Activated naive CD8-positive, alpha-beta T cell (primary cell): ENCODE measurements around the gene TRIM67.

Experiments used
- H3K27ac Mint-ChIP-seq: one replicate; pipeline ENCODE4 v1.8.0; 2021; ENCODE audit warnings: mixed read lengths
- H3K27me3 Mint-ChIP-seq: one replicate; pipeline ENCODE4 v1.8.0; 2021; ENCODE audit warnings: mixed read lengths
- H3K36me3 Mint-ChIP-seq: one replicate; pipeline ENCODE4 v1.8.0; 2021; ENCODE audit warnings: mixed read lengths
- H3K4me1 Mint-ChIP-seq: one replicate; pipeline ENCODE4 v1.8.0; 2021; ENCODE audit warnings: low read depth, mixed read lengths
- H3K4me3 Mint-ChIP-seq: one replicate; pipeline ENCODE4 v1.8.0; 2021; ENCODE audit warnings: mild to moderate bottlenecking, mixed read lengths
- H3K9me3 Mint-ChIP-seq: one replicate; pipeline ENCODE4 v1.8.0; 2021; ENCODE audit warnings: low read depth, mixed read lengths

TRIM67 gene

DNA sequence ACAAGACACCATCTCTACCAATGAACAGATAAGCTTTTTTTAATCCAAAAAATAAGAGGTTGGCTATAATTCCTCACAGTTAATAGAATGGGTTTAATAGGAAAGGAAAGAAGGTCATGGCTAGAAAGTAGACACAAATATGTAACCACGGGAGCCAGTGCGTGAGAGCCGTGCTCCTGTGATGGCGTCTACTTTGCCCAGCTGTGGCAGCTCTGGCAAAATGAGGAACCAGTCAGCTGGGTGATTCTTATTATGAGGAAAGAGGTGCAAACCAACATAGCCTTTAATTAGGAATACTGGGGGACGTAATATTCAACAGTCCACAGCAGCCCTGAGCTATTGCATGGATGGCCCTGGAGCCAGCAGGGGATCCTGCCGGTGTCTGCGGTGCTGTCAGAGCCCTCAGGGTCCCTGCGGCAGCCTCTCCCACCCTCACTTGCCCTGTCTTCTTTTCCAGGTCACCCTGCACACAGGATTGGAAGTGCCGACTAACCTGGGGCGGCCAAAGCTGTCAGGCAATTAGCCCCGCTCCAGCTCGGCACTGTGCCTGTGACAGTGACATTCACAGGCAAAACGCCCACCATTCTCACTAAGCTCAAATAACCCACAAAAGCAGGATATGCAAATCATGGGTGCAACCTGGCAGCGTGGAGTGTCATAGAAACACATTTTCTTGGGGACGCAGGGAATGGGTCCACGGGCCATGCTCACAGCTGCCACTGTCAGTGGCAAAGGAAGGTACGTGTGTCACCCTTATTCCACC, 53.2 kb downstream of the TRIM67 start:
- Mint-ChIP-seq H3K27ac (no peak overlapping the region), H3K36me3 (no peaks in the 10 kb centered on the region), H3K27me3 (no peaks in the 10 kb centered on the region), H3K4me3 (peak overlapping the region; percentile 21), H3K9me3 (no peaks in the 10 kb centered on the region), H3K4me1 (peaks cover 29% of the 10 kb centered on the region)

DNA sequence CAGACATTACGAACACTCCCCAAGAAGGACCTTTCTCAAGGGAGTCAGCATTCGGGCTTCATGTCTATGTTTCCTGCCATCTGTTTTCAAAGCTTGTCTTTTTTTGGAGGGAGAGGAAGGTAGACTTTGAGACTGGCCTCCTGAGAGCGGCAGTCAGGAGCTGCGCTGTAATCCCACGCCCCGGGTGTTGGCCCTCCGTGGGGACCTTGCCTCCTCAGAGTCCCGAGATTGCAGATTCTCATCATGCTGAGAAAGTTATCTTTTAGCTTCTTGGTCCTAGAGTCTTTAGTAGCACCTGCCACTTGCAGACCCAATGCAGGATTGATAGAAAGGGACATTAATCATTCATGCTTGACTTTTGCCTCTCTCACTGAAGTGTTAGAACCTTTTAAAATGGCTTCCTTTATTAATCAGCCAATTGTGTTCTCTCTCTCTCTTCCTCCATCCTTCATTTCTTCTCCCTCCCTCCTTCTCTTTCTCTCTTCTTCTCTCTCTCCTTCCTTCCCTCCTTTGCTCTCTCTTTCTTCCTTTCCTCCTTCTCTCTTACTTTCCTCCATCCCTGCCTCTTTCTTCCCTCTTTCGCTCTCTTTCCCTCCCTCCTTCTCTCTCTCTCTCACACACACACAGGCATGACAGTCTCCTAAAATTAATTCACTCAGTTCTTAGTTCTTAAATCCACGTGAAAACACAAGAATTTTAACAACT, 54.0 kb downstream of the TRIM67 start:
- H3K36me3 Mint-ChIP-seq: no peaks in the 10 kb centered on the region
- H3K4me3 Mint-ChIP-seq: peak overlapping the region; percentile 21
- H3K9me3 Mint-ChIP-seq: no peaks in the 10 kb centered on the region
- peaks cover 29% of the 10 kb centered on the region for H3K4me1 Mint-ChIP-seq
- H3K27ac Mint-ChIP-seq: peak overlapping the region; percentile 35
- H3K27me3 Mint-ChIP-seq: no peaks in the 10 kb centered on the region

GRCh38 chr1:231216498-231216897, 54.6 kb downstream of the TRIM67 start:
- Mint-ChIP-seq H3K27ac (no peak overlapping the region), H3K27me3 (no peaks in the 10 kb centered on the region), H3K36me3 (no peaks in the 10 kb centered on the region), H3K4me1 (peaks cover 23% of the 10 kb centered on the region), H3K4me3 (no peak overlapping the region), H3K9me3 (no peaks in the 10 kb centered on the region)

DNA sequence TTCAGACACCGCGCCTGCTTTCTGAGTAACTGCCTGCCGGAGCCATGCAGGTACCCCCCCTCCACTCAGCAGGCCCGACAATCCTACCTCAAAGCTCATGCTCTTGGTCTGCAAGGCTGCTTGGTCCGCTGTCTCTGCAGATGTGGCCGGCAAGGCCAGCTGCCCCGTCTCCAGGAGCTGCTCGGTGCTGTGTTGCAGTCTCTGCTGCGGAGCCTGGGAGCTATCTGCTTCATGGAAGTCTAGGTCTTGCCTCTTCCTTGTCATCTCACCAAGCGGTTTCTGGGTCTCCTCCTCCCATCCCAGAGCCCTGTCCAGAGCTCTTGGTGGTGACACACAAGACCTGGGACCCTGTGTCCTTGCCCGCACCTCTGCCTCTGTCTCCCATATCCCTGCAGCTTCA, 55.2 kb downstream of the TRIM67 start:
- Mint-ChIP-seq H3K4me1 (peaks cover 19% of the 10 kb centered on the region), H3K4me3 (no peak overlapping the region), H3K36me3 (no peaks in the 10 kb centered on the region), H3K27me3 (no peaks in the 10 kb centered on the region), H3K27ac (no peak overlapping the region), H3K9me3 (no peaks in the 10 kb centered on the region)

- Mint-ChIP-seq H3K9me3 (no peaks in the 10 kb centered on the region), H3K27ac (no peak overlapping the region), H3K36me3 (no peaks in the 10 kb centered on the region), H3K4me3 (no peak overlapping the region), H3K27me3 (no peaks in the 10 kb centered on the region), H3K4me1 (peaks cover 19% of the 10 kb centered on the region)
Measured at GRCh38 chr1:231218078-231218477, 56.2 kb downstream of the TRIM67 start.

- no peak overlapping the region for H3K4me3 Mint-ChIP-seq
- no peaks in the 10 kb centered on the region for H3K36me3 Mint-ChIP-seq
- peaks cover 16% of the 10 kb centered on the region for H3K4me1 Mint-ChIP-seq
- no peak overlapping the region for H3K27ac Mint-ChIP-seq
- H3K9me3 Mint-ChIP-seq: no peaks in the 10 kb centered on the region
- H3K27me3 Mint-ChIP-seq: no peaks in the 10 kb centered on the region
Measured at GRCh38 chr1:231219422-231220401, 57.9 kb downstream of the TRIM67 start.

GRCh38 chr1:231220801-231221200, 58.9 kb downstream of the TRIM67 start:
- H3K36me3 Mint-ChIP-seq: no peaks in the 10 kb centered on the region
- H3K4me1 Mint-ChIP-seq: peaks cover 5% of the 10 kb centered on the region
- no peaks in the 10 kb centered on the region for H3K27me3 Mint-ChIP-seq
- H3K9me3 Mint-ChIP-seq: no peaks in the 10 kb centered on the region
- no peak overlapping the region for H3K27ac Mint-ChIP-seq
- H3K4me3 Mint-ChIP-seq: no peak overlapping the region

DNA sequence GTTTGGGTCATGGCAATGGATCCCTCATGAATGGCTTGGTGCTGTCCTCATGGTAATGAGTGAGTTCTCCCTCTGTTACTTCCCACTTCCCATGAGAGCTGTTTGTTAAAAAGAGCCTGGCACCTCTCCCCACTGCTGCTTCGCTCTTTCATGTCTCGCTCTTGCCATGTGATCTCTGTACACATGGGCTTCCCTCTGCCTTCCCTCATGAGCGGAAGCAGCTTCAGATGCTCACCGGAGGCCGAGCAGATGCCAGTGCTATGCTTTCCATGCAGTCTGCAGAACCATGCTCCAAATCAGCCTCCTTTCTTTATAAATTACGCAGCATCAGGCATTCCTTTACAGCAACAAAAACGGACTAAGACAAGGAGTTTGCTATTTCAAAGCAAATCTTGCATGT, 64.3 kb downstream of the TRIM67 start:
- peaks cover 13% of the 10 kb centered on the region for H3K36me3 Mint-ChIP-seq
- no peak overlapping the region for H3K4me3 Mint-ChIP-seq
- peaks cover 13% of the 10 kb centered on the region for H3K4me1 Mint-ChIP-seq
- H3K27me3 Mint-ChIP-seq: no peaks in the 10 kb centered on the region
- H3K27ac Mint-ChIP-seq: peak overlapping the region; percentile 50
- H3K9me3 Mint-ChIP-seq: no peaks in the 10 kb centered on the region

DNA sequence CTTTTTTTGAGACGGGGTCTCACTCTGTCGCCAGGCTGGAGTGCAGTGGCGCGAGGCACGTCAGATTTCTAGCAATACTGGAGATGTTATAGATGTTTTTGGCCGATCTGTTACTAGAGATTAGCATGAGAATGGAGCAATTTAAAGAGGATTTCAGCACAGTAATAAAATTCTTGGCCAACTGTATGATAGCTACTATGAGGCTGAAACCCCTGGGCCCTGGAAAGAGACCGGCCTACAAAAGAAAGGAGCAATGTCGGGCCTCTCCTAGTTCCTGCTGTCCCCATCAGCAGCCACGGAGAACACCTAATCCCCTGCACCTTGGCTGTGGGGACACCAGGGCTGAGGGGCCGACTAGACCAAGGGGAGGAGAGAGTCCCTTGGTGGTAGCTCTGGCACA, 69.7 kb downstream of the TRIM67 start:
- Mint-ChIP-seq H3K4me3 (no peak overlapping the region), H3K27ac (no peak overlapping the region), H3K4me1 (peaks cover 41% of the 10 kb centered on the region), H3K9me3 (no peaks in the 10 kb centered on the region), H3K27me3 (no peaks in the 10 kb centered on the region), H3K36me3 (peaks cover 12% of the 10 kb centered on the region)

GRCh38 chr1:231232870-231233734, 71.2 kb downstream of the TRIM67 start:
- Mint-ChIP-seq H3K4me1 (peaks cover 51% of the 10 kb centered on the region), H3K9me3 (no peaks in the 10 kb centered on the region), H3K4me3 (no peak overlapping the region), H3K27me3 (no peaks in the 10 kb centered on the region), H3K27ac (no peak overlapping the region), H3K36me3 (peaks cover 12% of the 10 kb centered on the region)

GRCh38 chr1:231233735-231234417, 72.0 kb downstream of the TRIM67 start:
- Mint-ChIP-seq H3K4me1 (peaks cover 57% of the 10 kb centered on the region), H3K27ac (no peak overlapping the region)

DNA sequence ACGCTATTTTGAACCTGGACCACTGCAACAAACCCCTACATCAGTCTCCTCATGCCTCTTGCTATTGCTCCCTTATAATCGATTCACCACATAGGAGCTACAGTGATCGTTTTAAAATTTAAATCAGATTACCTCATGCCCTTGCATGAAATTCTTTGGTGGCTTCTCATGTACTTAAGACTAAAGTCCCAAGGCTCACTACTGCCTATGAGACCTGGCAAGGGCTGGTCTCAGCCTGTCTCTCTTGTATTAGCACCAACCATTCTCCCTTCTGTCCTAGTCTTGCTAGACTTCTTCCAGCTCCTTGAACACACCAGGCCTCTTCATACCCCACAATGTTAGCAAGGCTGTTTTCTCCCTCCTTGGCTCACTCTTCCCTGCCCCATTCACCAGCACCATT, 72.6 kb downstream of the TRIM67 start:
- Mint-ChIP-seq H3K27ac (no peak overlapping the region), H3K27me3 (no peaks in the 10 kb centered on the region), H3K4me1 (peaks cover 62% of the 10 kb centered on the region), H3K9me3 (no peaks in the 10 kb centered on the region), H3K36me3 (peaks cover 21% of the 10 kb centered on the region), H3K4me3 (no peak overlapping the region)

More at GRCh38 chr1:231233735-231234417, 72.0 kb downstream of the TRIM67 start:
- Mint-ChIP-seq H3K9me3 (no peaks in the 10 kb centered on the region), H3K27me3 (no peaks in the 10 kb centered on the region), H3K4me3 (no peak overlapping the region), H3K36me3 (peaks cover 17% of the 10 kb centered on the region)

DNA sequence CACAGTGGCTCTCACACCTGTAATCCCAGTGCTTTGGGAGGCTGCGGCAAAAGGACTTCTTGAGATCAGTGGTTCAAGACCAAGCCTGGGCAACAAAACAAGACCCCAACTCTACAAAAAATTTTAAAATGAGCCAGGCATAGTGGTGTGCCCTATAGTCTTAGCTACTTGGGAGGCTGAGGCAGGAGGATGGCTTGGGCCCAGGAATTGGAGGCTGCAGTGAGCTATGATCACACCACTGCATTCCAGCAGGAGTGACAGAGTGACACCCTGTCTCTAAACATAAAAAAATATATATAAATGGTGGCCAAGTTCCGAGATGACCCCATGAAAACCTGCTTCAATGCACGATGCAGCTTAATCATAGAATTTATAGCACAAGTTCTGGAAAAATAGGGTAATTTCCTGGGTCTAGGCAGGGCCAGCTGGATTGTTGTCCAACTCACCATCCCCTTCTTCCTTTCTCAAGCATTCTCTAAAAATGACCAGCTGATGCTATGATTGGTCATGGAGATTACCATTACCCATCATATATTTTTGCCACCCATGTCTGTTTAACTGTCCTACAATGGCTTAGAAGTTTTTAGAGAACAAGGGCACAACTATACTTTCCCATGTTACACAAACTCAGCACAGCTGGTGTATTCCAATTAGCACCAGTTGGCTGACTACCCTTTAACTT, 73.8 kb downstream of the TRIM67 start:
- Mint-ChIP-seq H3K27me3 (no peaks in the 10 kb centered on the region), H3K4me1 (peaks cover 65% of the 10 kb centered on the region), H3K9me3 (no peaks in the 10 kb centered on the region), H3K4me3 (no peak overlapping the region), H3K36me3 (peaks cover 21% of the 10 kb centered on the region), H3K27ac (no peak overlapping the region)
